ENCODE measurements around the gene FAM81A.
A peak's percentile ranks its signal among the peaks of the same experiment; 100 is the strongest.
"Not testable (repeated sequence)": the region's sequence is repeated elsewhere in the genome, so short reads cannot be mapped to it uniquely, and the experiment has no call there.

The FAM81A gene

DNA sequence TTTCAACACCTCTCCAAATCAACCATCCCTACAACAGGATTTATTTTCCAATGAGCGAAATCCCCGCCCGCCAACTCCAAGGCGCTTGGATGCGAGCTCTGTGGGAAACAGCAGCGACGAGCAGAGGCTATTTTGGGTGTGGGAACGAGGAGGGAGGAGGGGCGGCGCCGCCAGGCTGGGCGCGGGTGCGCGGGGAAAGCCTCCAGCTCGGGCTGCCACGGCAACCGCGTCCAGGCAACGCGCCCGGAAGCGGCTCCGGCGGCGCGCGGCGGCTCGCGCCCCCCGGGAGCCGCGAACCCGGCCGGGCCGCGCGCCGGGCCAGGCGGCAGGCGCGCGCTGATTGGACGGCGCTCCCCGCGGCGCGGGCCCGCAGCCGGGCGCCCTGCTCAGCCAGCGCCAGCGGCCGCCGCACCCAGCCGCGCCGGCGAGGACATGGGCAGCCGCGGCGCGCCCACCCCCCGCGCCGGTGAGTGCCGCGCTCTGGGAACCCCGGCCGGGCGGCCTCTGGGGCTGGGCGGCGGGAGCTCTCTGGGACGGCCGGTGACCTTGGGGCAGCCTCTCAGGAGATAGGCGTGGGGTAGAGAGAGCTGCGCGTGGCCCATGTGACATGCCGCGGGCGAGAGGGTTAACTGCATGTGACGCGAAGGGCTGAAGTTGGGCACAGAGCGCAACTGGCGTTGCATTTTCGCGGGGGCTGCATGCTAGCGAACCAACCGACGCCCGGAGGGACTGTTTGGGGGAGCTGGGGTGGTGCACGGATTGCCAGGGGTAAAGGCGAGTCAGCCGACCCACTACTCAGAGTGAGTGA is at the start of gene FAM81A:
Gene FAM81A (plus strand): TSS at position 370 of the 808 bp plus-strand sequence. CDS start 20,441 bp downstream, outside the sequence.
- peak in 3 of 6 experiments; percentile 3 to 33 (median 13) for DNase-seq

GRCh38 chr15:59388670-59389069 is 49.3 kb upstream of the FAM81A start:
- DNase-seq, result no peak

DNA sequence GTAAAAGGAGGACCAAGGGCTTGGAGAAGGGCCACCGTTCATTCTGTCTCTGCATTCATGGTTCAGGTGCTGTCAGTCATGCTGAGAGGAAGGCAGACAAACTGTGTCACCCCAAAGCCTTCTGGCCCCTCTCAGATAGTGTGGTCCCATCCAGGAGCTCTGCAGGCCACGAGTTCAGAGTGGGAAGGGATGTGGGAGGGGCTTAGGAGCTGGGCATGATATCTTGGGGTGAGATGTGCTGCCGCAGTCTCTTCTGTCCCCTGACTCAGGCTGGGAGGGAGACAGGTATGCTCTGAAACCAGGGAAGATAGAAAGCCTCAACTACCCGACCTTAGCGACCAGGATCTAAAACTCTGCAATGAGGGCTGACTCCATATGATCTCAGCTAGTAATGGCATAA is 45.7 kb upstream of the FAM81A start:
- no peak for DNase-seq

GRCh38 chr15:59394166-59394661 is 43.8 kb upstream of the FAM81A start:
- DNase-seq, result no peak

- DNase-seq, result no peak
Observed at GRCh38 chr15:59396211-59396610, 41.8 kb upstream of the FAM81A start.

- no peak for DNase-seq
Observed at GRCh38 chr15:59396679-59397078, 41.3 kb upstream of the FAM81A start.

DNA sequence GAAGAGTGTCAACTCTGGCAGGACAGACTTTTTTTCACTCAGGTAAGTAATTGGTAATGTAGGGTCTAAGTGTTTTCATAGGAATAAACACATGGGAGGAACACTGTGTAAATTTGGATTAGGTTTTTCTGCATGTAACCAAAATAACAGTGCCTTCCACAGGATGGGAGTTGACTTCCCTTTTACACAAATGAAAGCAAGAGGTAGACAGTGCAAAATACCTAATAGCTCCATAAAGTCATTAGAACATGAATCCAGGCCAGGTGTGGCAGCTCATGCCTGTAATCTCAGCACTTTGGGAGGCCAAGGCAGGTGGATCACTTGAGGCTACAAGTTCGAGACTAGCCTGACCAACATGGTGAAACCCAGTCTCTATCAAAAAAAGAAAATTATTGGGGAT is 39.8 kb upstream of the FAM81A start:
- DNase-seq, result no peak

DNA sequence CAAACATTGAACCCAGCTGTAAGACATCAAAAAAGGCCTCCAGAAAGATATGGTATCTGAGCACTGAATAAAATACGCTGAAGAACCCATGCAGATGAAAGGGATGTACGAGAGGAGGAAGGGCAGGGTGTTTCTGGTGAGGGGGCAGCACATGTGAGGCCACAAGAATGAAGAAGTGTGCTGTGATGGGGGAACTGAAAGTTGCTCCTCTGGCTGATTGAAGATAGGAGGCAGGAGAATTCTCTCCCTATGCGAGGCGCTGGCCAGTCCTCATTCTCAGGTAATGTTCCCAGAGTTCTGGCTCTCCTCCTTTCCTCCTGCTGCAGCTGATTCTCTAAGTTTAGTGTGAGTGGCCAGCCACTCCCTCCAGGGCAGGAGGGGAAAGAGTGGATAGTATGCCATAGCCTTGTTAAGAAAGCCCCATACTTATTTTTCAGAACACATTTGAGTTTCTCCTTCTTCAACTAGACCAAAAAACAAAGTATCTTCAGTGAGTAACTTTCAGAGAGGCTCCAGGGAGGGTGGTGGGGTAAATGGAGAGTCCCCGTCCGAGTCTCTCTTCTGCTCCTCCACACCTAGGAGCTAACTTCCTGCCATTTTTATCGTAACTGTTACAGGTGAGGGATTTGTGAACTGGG is 38.4 kb upstream of the FAM81A start:
- no peak for DNase-seq

DNA sequence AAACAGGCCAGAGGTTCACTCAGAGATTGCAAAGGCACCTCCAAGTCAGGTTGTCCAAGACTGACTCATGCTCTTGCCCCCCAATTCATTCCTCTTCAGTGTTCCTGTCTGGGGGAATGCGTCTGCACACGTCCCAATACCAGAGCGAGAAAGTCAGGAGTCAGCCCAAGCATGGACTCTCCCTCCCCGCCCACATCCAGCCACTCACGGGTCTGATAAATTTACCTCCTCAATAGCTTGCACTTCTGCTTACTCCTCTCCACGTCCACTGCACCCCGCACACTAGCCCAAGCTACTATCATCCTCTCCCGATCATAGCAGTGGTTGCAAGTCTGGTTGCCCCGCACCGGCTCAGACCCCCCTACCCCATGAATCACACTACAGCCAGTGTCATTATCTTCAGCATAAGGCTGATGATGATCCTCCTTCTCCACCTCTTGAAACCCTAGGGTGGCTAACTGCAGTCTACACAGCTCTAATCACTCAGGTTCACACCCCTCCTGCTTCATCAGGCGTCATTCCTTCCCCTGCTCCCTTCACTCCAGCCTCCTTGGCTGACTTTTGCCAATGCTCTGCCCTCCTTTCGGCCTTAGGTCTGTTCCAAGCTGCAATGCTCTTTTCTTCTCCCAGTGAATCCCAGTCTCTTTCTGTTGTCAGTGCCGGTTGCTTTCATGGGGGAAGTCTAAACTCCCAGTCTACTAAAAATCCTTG is 37.7 kb upstream of the FAM81A start:
- DNase-seq, result no peak

GRCh38 chr15:59401051-59401823 is 36.7 kb upstream of the FAM81A start:
- not testable (repeated sequence) for DNase-seq

DNA sequence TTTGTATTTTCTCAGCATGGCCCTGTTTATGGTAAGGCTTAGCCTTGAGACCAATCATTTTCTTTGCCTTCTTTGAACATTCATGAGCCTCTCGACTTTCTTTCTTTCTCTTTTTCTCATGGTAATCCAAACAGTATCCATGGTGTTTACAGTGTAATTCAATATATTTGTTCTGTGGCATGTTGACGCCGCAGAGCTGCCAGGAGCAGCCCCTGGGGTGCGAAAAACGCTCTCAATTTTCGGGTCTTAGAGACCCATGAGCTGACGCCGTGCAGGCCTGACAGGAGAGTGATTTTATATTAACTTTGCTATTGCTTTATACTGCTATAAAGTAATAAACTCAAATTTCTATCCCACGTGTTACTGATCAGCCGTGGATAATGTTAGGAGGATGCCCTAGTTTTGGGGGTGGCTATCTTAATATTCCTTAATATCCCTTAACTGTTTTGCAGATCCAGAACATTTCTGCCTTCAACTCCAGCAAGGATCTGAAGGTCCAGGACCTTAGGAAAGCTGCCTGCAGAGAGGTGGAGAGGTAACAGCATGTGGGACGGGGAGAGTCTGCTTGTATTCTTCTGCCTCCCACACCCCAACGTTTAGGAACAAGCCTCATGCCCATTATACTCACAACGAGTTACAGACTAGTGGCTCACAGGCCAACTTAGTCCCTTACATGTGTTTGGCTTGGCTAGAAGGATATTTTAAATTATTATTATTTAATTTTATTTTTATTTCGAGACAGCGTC is 36.0 kb upstream of the FAM81A start:
- no peak for DNase-seq

DNA sequence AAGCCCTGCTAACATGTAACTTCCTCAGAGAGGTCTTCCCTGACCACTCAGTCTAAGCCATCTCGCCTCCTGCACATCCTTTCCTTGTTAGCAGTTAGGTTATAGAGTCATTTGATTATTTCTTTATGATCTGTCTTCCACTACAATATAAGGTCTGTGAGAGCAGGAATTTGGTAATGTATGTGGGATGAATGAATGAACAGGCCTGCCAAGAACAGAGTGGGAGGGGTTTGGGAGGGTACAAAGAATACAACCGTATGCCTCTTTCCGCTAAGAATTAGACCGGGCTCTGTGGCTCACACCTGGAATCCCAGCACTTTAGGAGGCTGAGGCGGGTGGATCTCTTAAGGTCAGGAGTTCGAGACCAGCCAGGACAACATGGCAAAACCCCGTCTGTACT is 32.9 kb upstream of the FAM81A start:
- DNase-seq, result no peak

GRCh38 chr15:59406446-59406845 is 31.5 kb upstream of the FAM81A start:
- DNase-seq, result no peak

DNA sequence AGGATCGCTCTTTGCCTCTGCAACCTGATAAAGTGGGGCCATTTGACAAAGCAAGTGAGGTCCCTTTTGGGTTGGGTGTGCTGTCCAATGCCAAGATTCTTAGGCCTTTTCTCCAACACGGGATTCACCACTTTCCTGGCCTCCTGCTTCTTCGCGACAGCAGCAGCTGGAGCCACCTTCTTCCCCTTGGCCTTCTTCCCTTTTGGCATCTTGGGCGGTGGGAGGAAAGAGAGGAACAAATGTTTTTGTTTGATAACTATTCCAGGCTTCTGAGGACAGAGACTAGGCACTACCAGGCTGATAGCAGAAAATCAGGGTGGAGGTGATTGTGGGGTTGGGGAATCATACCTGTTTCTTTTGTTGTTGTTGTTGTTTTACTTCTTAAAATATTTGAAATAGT is 30.0 kb upstream of the FAM81A start:
- DNase-seq, result no peak

GRCh38 chr15:59410391-59410896 is 27.5 kb upstream of the FAM81A start:
- no peak for DNase-seq

DNA sequence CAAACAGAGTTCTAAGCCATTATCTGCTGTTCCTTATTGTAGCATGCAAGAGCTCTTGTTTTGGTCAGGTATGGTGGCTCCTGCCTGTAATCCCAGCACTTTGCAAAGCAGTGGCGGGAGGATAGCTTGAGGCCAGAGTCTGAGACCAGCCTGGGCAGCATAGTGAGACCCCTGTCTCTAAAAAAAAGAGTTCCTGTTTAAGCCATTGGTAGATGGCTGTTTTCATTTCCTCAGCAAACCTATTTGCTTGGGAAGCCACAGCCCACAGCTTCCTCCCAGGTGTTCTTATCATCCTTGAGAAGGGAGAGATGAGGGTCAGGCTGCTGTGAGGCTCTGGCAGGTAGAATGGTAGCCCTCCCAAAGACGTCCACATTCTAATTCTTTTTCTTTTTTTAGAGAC is 24.4 kb upstream of the FAM81A start:
- DNase-seq, result no peak

DNA sequence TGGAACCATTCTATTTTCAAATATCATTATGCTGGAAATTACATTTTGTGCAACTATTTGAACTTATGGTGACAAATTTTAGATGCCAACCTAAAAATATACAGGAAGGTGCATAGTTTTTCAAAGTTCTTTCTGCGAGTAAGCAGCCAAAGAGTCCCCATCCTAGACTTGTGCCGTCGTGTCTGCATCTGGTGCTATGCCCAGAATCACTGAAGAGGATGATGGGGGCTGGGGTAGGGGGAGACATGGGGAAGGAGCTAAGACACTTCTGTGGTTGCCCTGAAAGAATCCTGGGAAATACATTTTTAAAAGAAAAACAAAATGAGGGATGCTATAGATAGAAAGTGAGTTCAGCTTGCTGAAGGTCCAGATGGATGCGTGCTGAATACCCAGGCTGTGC is 21.2 kb upstream of the FAM81A start:
- DNase-seq, result no peak

DNA sequence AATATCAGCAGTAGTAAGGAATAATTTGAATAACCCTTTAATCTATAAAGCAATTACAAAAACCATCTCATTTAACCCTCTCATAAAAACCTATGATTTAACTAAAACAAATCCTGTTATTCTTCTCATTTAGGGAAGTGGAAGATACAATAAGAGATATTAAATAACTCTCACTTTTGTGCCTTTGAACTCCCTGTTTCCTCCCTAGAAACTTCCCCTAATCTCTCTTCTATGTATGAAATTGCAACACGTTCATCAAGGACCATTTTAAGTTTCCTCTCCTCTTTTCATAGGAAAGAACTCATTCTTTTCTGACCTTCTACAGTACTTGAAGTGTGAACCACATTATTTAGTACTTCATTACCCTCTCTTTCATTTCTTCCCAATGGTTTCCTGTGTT is 18.8 kb upstream of the FAM81A start:
- no peak for DNase-seq

DNA sequence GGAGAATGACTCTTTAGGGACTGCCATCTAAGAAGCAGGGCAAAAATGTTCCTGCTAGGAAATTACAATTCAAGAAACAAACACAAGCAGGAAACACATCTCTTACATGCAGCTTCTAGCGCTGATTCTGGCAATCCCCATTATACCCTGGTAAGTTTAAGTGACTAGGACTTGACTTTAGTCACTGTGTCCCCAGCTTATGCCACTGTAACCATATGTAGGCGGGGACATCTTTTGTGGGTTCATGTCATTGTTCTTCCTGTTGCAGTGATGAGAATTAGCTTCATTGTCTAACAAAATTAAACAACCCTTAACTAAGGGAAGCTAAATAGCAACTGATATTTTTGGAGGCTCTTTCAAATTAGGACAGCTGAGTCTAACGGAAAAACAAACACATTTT is 17.9 kb upstream of the FAM81A start:
- no peak for DNase-seq

DNA sequence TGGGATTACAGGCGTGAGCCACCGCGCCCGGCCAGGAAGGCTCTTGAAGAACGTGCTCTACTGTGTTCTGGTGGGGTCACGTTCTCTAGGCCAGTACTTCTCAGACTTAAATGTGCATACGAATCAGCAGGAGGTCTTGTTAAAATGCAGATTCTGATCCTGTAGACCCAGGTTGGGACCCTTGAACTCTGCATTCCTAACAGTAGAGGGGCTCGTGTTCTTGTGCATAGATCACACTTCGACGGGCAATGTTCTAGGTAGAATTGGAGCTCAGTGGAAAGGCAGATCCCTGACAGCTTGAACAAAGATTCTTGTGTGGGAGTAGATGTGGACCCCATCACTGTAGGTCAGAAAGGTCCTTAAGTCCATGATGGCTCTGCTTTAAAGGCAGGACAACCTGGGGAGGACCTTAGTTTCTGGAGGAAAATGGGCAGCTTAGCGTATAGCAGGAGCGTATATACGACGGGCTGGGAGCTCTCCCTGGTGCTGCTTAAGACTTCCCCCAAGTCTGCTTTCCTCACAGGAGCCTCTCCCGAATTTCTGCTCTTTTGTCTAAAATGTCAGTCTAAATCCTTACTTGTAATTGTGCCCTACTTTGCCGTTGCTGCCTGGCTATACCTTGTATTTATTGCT is 16.9 kb upstream of the FAM81A start:
- no peak for DNase-seq

- no peak for DNase-seq
Observed at GRCh38 chr15:59424616-59425015, 13.4 kb upstream of the FAM81A start.

Measured in stimulated activated naive CD4-positive, alpha-beta T cell (primary cell).